GM12878 (cell line): ENCODE measurements around the gene CAMK2G. TPM values are rescaled to one million over a fixed set of nuclear protein-coding genes. Genes with fewer than 3 reads are reported as not detected.

Experiments used
- EP300 ChIP-seq, 2 experiments: fragments of 150-350 bp in 1 of 2; IDR thresholded peaks; 2 replicates each; pipeline ENCODE4 v1.6.1; 2011 to 2012; ENCODE audit warnings: low read depth in 2 of 2, low read length in 2 of 2, borderline replicate concordance in 1 of 2, improper control_type of control experiment in 1 of 2, inconsistent platforms in 1 of 2; ENCODE audit not compliant: control insufficient read depth in 1 of 2
- ETV6 ChIP-seq, 2 experiments: fragments of 450-650 bp in 1 of 2; IDR thresholded peaks in 1 of 2; conservative IDR thresholded peaks in 1 of 2; 2 replicates each; pipeline ENCODE4 v1.6.1; 2014; ENCODE audit warnings: antibody characterized with exemption in 1 of 2, borderline replicate concordance in 1 of 2, low read depth in 1 of 2, mild to moderate bottlenecking in 1 of 2, moderate library complexity in 1 of 2
- FOXK2 ChIP-seq: fragments of 450-650 bp; IDR thresholded peaks from 2 replicates; pipeline ENCODE4 v1.6.1; 2017; ENCODE audit warnings: mild to moderate bottlenecking, moderate library complexity
- MEF2A ChIP-seq: IDR thresholded peaks from 2 replicates; pipeline ENCODE4 v1.6.1; 2011; ENCODE audit warnings: low read depth, mild to moderate bottlenecking, low read length, moderate library complexity; ENCODE audit not compliant: insufficient read depth
- MTA3 ChIP-seq: IDR thresholded peaks from 2 replicates; pipeline ENCODE4 v1.6.1; 2012; ENCODE audit warnings: low read length, inconsistent platforms, borderline replicate concordance
- MYC ChIP-seq: IDR thresholded peaks from 2 replicates; pipeline ENCODE4 v1.6.1; 2011; ENCODE audit warnings: mild to moderate bottlenecking, low read length, moderate library complexity, inconsistent platforms; ENCODE audit not compliant: insufficient read depth, insufficient replicate concordance, insufficient read length, severe bottlenecking
- NFYA ChIP-seq: IDR thresholded peaks from 2 replicates; pipeline ENCODE4 v1.6.1; 2011; ENCODE audit warnings: low read depth, mild to moderate bottlenecking, low read length, improper control_type of control experiment, borderline replicate concordance
- NR2C1 ChIP-seq: fragments of 450-650 bp; IDR thresholded peaks from 2 replicates; pipeline ENCODE4 v1.6.1; 2017; ENCODE audit warnings: antibody characterized with exemption, mild to moderate bottlenecking, moderate library complexity
- NR2C2 ChIP-seq: IDR thresholded peaks from 2 replicates; pipeline ENCODE4 v1.6.1; 2011; ENCODE audit warnings: borderline replicate concordance, low read depth; ENCODE audit not compliant: control insufficient read depth, insufficient read length
- PKNOX1 ChIP-seq: fragments of 450-650 bp; IDR thresholded peaks from 2 replicates; pipeline ENCODE4 v1.6.1; 2016; ENCODE audit warnings: mild to moderate bottlenecking
- POLR2A ChIP-seq: IDR thresholded peaks from 2 replicates; pipeline ENCODE4 v1.6.1; 2011; ENCODE audit warnings: low read depth, mild to moderate bottlenecking, low read length
- RAD51 ChIP-seq: fragments of 450-650 bp; IDR thresholded peaks from 2 replicates; pipeline ENCODE4 v1.6.1; 2016; ENCODE audit warnings: moderate library complexity, mild to moderate bottlenecking, inconsistent platforms
- RB1 ChIP-seq: fragments of 450-650 bp; formaldehyde crosslinking; IDR thresholded peaks from 2 replicates; pipeline ENCODE4 v1.6.1; 2017; ENCODE audit warnings: mild to moderate bottlenecking, borderline replicate concordance
- SPI1 ChIP-seq: IDR thresholded peaks from 2 replicates; pipeline ENCODE4 v1.6.1; 2011; ENCODE audit warnings: low read depth, mild to moderate bottlenecking, low read length, moderate library complexity, borderline replicate concordance; ENCODE audit not compliant: insufficient read depth
- SUZ12 ChIP-seq: fragments of 200-600 bp; sonication (generic); IDR thresholded peaks from one replicate; pipeline ENCODE4 v1.6.1; 2018; ENCODE audit warnings: antibody characterized with exemption, mild to moderate bottlenecking; ENCODE audit not compliant: unreplicated experiment
- ZBTB33 ChIP-seq: fragments of 450-650 bp; IDR thresholded peaks from 2 replicates; pipeline ENCODE4 v1.6.1; 2017; ENCODE audit warnings: mild to moderate bottlenecking
- ZNF207 ChIP-seq: fragments of 450-650 bp; IDR thresholded peaks from 2 replicates; pipeline ENCODE4 v1.6.1; 2014; ENCODE audit warnings: antibody characterized with exemption, mild to moderate bottlenecking, borderline replicate concordance
- ZNF24 ChIP-seq: fragments of 450-650 bp; IDR thresholded peaks from 2 replicates; pipeline ENCODE4 v1.6.1; 2017; ENCODE audit warnings: antibody characterized with exemption, mild to moderate bottlenecking
- ZNF592 ChIP-seq: fragments of 450-650 bp; IDR thresholded peaks from 2 replicates; pipeline ENCODE4 v1.6.1; 2017; ENCODE audit warnings: mild to moderate bottlenecking, moderate library complexity
- ZNF622 ChIP-seq: fragments of 450-650 bp; IDR thresholded peaks from 2 replicates; pipeline ENCODE4 v1.6.1; 2017; ENCODE audit warnings: mild to moderate bottlenecking, inconsistent platforms
- ZSCAN29 ChIP-seq: fragments of 450-650 bp; IDR thresholded peaks from 2 replicates; pipeline ENCODE4 v1.6.1; 2017; ENCODE audit warnings: mild to moderate bottlenecking, moderate library complexity
- polyA plus RNA-seq, 11 experiments: library from polyadenylated mRNA; depleted of rRNA in 4 of 11; unstranded in 6 of 11; stranded (reverse) in 5 of 11; fragments of >200 nt; fragmentation: Nextera tagmentation in 4 of 11; fragmentation: Illumina TruSeq in 1 of 11; extraction: Ambion mirVana in 4 of 11; extraction: Trizol in 1 of 11; gene quantifications; 1 replicate in 1 of 11; 2 replicates in 10 of 11; pipeline versions ENCODE4 v1.2.1 to v1.2.3, GENCODE V29; 2011 to 2016; ENCODE audit warnings: inconsistent platforms in 2 of 11, missing spikeins in 2 of 11, low read depth in 1 of 11
- total RNA-seq, 4 experiments: library from RNA; depleted of rRNA in 3 of 4; stranded (reverse); fragments of >200 nt in 3 of 4; fragmentation: Illumina TruSeq in 1 of 4; extraction: Trizol in 1 of 4; gene quantifications; 2 replicates each; pipeline versions ENCODE4 v1.2.1 to v1.2.3, GENCODE V29; 2013 to 2021
- TF ChIP-seq, protein P1 (sequence below): fragments of 450-650 bp; IDR thresholded peaks from 2 replicates; pipeline ENCODE4 v1.6.1; 2014; ENCODE audit warnings: mild to moderate bottlenecking

CAMK2G gene
- total and polyA plus RNA-seq, 10 of the 15 experiments (the other 5 are each of a cell fraction or from before 2014, with no cell fraction given): 5.5 to 24.3 (median 16.9) TPM

- TF ChIP-seq PKNOX1 (peak; percentile 81), POLR2A (no peak), MYC (no peak), ZNF24 (no peak), EP300 (IDR thresholded peaks at IDR 0.05; ENCODE audit: borderline replicate concordance in 1 of 2, control insufficient read depth in 1 of 2, low read depth in 2 of 2, low read length in 2 of 2) (peak; percentile 21 to 37; a peak in 1 of 4 replicates), RB1 (no peak), ETV6 (conservative IDR thresholded peaks at IDR 0.05 in 1 of 2, IDR thresholded peaks at IDR 0.05 in 1 of 2; ENCODE audit: borderline replicate concordance in 1 of 2, low read depth in 1 of 2) (no peak; a peak in 1 of 4 replicates), ZNF592 (no peak), ZNF207 (no peak), RAD51 (no peak), NR2C2 (no peak), NFYA (no peak), MEF2A (no peak), ZNF622 (no peak), FOXK2 (no peak), SUZ12 (no peak), NR2C1 (no peak), SPI1 (no peak), ZSCAN29 (no peak), MTA3 (peak; percentile 26; the same call in 1 of the 2 replicates), ZBTB33 (no peak)
- TF ChIP-seq, protein P1, sequence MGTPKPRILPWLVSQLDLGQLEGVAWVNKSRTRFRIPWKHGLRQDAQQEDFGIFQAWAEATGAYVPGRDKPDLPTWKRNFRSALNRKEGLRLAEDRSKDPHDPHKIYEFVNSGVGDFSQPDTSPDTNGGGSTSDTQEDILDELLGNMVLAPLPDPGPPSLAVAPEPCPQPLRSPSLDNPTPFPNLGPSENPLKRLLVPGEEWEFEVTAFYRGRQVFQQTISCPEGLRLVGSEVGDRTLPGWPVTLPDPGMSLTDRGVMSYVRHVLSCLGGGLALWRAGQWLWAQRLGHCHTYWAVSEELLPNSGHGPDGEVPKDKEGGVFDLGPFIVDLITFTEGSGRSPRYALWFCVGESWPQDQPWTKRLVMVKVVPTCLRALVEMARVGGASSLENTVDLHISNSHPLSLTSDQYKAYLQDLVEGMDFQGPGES: no peak
These were observed 34.6 kb upstream of the CAMK2G start (continued) for GRCh38 chr10:73908853-73909539.
